ENCODE measurements around the gene DCANP1. TPM values are rescaled to one million over a fixed set of nuclear protein-coding genes. Genes with fewer than 3 reads are reported as not detected.
A peak's percentile ranks its signal among the peaks of the same experiment; 100 is the strongest.

Gene DCANP1
- total and polyA plus RNA-seq, 2 donors from 2014 or later: not detected

GRCh38 chr5:135417083-135417482, 30.1 kb downstream of the DCANP1 start:
- Histone ChIP-seq H3K27me3 (ENCODE audit: control insufficient read depth, insufficient read depth, low read length) (no peaks in the 10 kb centered on the region), H3K9ac (ENCODE audit: low read length in 3 of 3) (no peak overlapping the region), H3K4me1 (ENCODE audit: control insufficient read depth in 2 of 3, insufficient read depth in 2 of 3, low read depth in 1 of 3, low read length in 3 of 3) (no peaks in the 10 kb centered on the region), H3K9me3 (ENCODE audit: control insufficient read depth in 2 of 3, insufficient read depth in 1 of 3, low read length in 3 of 3) (peaks cover 0 to 4% (median 0%) of the 10 kb centered on the region in 3 donors), H3K36me3 (ENCODE audit: control insufficient read depth in 2 of 3, insufficient read depth in 3 of 3, low read length in 3 of 3) (no peaks in the 10 kb centered on the region), H3K27ac (ENCODE audit: low read depth in 2 of 2, low read length in 2 of 2) (no peak overlapping the region), H3K4me3 (ENCODE audit: low read length in 3 of 3) (no peak overlapping the region)
- intact Hi-C loops (cut with DNase I): no loop called here
- TF ChIP-seq, protein P1, sequence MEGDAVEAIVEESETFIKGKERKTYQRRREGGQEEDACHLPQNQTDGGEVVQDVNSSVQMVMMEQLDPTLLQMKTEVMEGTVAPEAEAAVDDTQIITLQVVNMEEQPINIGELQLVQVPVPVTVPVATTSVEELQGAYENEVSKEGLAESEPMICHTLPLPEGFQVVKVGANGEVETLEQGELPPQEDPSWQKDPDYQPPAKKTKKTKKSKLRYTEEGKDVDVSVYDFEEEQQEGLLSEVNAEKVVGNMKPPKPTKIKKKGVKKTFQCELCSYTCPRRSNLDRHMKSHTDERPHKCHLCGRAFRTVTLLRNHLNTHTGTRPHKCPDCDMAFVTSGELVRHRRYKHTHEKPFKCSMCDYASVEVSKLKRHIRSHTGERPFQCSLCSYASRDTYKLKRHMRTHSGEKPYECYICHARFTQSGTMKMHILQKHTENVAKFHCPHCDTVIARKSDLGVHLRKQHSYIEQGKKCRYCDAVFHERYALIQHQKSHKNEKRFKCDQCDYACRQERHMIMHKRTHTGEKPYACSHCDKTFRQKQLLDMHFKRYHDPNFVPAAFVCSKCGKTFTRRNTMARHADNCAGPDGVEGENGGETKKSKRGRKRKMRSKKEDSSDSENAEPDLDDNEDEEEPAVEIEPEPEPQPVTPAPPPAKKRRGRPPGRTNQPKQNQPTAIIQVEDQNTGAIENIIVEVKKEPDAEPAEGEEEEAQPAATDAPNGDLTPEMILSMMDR (IDR thresholded peaks at IDR 0.05; ENCODE audit: borderline replicate concordance, extremely low read depth, insufficient read depth): no peak
- FAIRE-seq (no peak), DNase-seq (no peak)

DNA sequence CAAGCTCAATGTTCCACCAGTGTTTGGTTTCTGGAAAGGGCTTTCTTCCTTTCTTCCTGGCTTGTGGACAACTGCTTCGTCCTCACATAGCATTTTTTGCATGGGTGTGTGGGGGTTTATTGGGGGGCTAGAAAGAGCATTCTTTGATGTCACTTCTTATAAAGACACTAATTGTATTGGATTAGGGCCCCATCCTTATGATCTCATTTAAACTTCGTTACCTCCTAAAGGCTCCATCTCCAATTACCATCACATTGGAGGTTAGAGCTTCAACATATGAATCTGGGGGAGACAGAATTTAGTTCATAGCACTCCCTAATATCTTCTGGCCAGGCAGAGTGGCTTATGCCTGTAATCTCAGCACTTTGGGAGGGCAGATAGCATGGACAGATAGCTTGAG, 42.1 kb downstream of the DCANP1 start:
- Histone ChIP-seq H3K9me3 (ENCODE audit: control insufficient read depth in 2 of 3, insufficient read depth in 1 of 3, low read length in 3 of 3) (peaks cover 0 to 5% (median 0%) of the 10 kb centered on the region in 3 donors), H3K27ac (ENCODE audit: low read depth in 2 of 2, low read length in 2 of 2) (no peak overlapping the region), H3K27me3 (ENCODE audit: control insufficient read depth, insufficient read depth, low read length) (no peaks in the 10 kb centered on the region), H3K36me3 (ENCODE audit: control insufficient read depth in 2 of 3, insufficient read depth in 3 of 3, low read length in 3 of 3) (no peaks in the 10 kb centered on the region), H3K4me1 (ENCODE audit: control insufficient read depth in 2 of 3, insufficient read depth in 2 of 3, low read depth in 1 of 3, low read length in 3 of 3) (no peaks in the 10 kb centered on the region), H3K4me3 (ENCODE audit: low read length in 3 of 3) (no peak overlapping the region), H3K9ac (ENCODE audit: low read length in 3 of 3) (no peak overlapping the region)
- DNase-seq (no peak), FAIRE-seq (no peak)
- intact Hi-C loops (cut with DNase I): no loop called here
- TF ChIP-seq, protein P1 (IDR thresholded peaks at IDR 0.05; ENCODE audit: borderline replicate concordance, extremely low read depth, insufficient read depth): no peak

DNA sequence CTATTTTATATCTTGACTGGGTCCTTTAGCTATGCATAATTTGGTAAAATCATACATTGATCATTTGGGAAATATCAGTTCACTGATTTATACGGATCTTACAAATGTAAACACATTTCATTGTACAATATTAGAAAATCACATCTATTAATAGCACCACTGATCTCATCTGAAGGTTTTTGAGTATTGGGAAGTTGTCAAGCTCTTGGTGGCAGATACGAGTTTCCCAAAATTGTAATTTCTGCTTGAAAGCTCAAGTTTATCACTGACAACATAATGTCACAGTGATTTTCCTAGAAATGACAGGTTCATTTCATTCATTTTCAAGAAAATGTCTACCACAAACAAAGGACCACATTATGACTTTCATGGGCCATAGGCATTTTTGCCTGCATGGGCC, 45.1 kb downstream of the DCANP1 start:
- DNase-seq (no peak), FAIRE-seq (no peak)
- peaks cover 0 to 7% (median 5%) of the 10 kb centered on the region in 3 donors for H3K4me1 ChIP-seq (ENCODE audit: control insufficient read depth in 2 of 3, insufficient read depth in 2 of 3, low read depth in 1 of 3, low read length in 3 of 3)
- H3K9me3 ChIP-seq (ENCODE audit: control insufficient read depth in 2 of 3, insufficient read depth in 1 of 3, low read length in 3 of 3): peaks cover 0 to 5% (median 0%) of the 10 kb centered on the region in 3 donors
- intact Hi-C loops (cut with DNase I): no loop called here
- TF ChIP-seq, protein P1 (IDR thresholded peaks at IDR 0.05; ENCODE audit: borderline replicate concordance, extremely low read depth, insufficient read depth): no peak
- no peak overlapping the region for H3K4me3 ChIP-seq (ENCODE audit: low read length in 3 of 3)
- H3K36me3 ChIP-seq (ENCODE audit: control insufficient read depth in 2 of 3, insufficient read depth in 3 of 3, low read length in 3 of 3): no peaks in the 10 kb centered on the region
- no peak overlapping the region for H3K27ac ChIP-seq (ENCODE audit: low read depth in 2 of 2, low read length in 2 of 2)
- H3K27me3 ChIP-seq (ENCODE audit: control insufficient read depth, insufficient read depth, low read length): no peaks in the 10 kb centered on the region
- H3K9ac ChIP-seq (ENCODE audit: low read length in 3 of 3): no peak overlapping the region

DNA sequence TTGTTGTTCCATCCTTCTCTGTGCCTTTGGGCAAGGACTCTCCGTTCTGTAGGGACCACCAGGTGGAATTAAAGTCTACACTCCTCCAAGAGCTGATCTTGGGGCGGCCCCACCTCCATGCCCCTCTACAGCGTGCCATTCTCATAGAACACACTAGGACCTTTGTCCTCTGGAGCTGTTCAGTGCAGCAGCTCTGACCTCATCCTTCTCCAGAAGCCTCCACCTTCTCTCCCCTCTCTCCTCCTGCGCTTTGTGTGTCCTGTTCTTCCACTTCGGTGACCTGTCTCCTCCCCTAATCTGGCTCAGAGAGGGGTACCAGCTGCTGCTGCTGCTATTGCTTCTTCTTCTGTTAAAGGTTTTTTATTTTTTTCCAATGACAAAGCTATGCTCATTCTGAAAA, 46.3 kb downstream of the DCANP1 start:
- DNase-seq (peak in 2 of 5 donors; percentile 8 to 24), FAIRE-seq (no peak)
- H3K9ac ChIP-seq (ENCODE audit: low read length in 3 of 3): no peak overlapping the region
- H3K36me3 ChIP-seq (ENCODE audit: control insufficient read depth in 2 of 3, insufficient read depth in 3 of 3, low read length in 3 of 3): no peaks in the 10 kb centered on the region
- no peak overlapping the region for H3K4me3 ChIP-seq (ENCODE audit: low read length in 3 of 3)
- TF ChIP-seq, protein P1 (IDR thresholded peaks at IDR 0.05; ENCODE audit: borderline replicate concordance, extremely low read depth, insufficient read depth): no peak
- H3K4me1 ChIP-seq (ENCODE audit: control insufficient read depth in 2 of 3, insufficient read depth in 2 of 3, low read depth in 1 of 3, low read length in 3 of 3): peaks cover 0 to 11% (median 6%) of the 10 kb centered on the region in 3 donors
- intact Hi-C loops (cut with DNase I): no loop called here
- no peak overlapping the region for H3K27ac ChIP-seq (ENCODE audit: low read depth in 2 of 2, low read length in 2 of 2)
- no peaks in the 10 kb centered on the region for H3K27me3 ChIP-seq (ENCODE audit: control insufficient read depth, insufficient read depth, low read length)
- H3K9me3 ChIP-seq (ENCODE audit: control insufficient read depth in 2 of 3, insufficient read depth in 1 of 3, low read length in 3 of 3): peaks cover 0 to 5% (median 0%) of the 10 kb centered on the region in 3 donors
